AG09319 (cell line): ENCODE data around the gene IL1RAP.

Experiments used
- DNase-seq: peaks from one replicate; pipeline ENCODE4 v3.0.0-alpha.2; 2010; ENCODE audit warnings: low read depth; ENCODE audit errors: extremely low read depth
- CTCF ChIP-seq: IDR thresholded peaks from 2 replicates; pipeline ENCODE4 v1.5.1; 2011; ENCODE audit warnings: low read depth, mild to moderate bottlenecking, inconsistent platforms, low read length, moderate library complexity

IL1RAP gene

GRCh38 chr3:190522621-190523222, 8.8 kb downstream of the IL1RAP start:
- no peak for TF ChIP-seq CTCF
- DNase-seq = no peak

- no peak for DNase-seq
- no peak for TF ChIP-seq CTCF
Observed at GRCh38 chr3:190524942-190525341, 11.1 kb downstream of the IL1RAP start.

- DNase-seq = no peak
- no peak for TF ChIP-seq CTCF
Observed at GRCh38 chr3:190525634-190526033, 11.7 kb downstream of the IL1RAP start.

GRCh38 chr3:190526787-190527762, 13.2 kb downstream of the IL1RAP start:
- DNase-seq = no peak
- no peak for TF ChIP-seq CTCF

GRCh38 chr3:190528706-190529105, 14.8 kb downstream of the IL1RAP start:
- no peak for DNase-seq
- no peak for TF ChIP-seq CTCF

GRCh38 chr3:190531406-190531805, 17.5 kb downstream of the IL1RAP start:
- no peak for DNase-seq
- no peak for TF ChIP-seq CTCF

- no peak for DNase-seq
- TF ChIP-seq CTCF = no peak
Observed at GRCh38 chr3:190532731-190533203, 18.9 kb downstream of the IL1RAP start.
